GM12878 (cell line): ENCODE data around the gene PTPN22. TPM values are rescaled to one million over a fixed set of nuclear protein-coding genes. Genes with fewer than 3 reads are reported as not detected.

Experiments
- ATAC-seq: fragments of 200-7000 bp; cut with Tn5 transposase; 3 replicates; pipeline ENCODE4 v1.9.1; 2020; ENCODE audit warnings: mild to moderate bottlenecking, moderate library complexity
- BruUV-seq: library from RNA; stranded (reverse); fragments of 400-500 nt; replicated peaks from 2 replicates; lab custom pipeline; 2021; lab: Mats Ljungman, UMichigan
- CTCF ChIA-PET: fragments of 300-600 bp; sonication (Branson Sonifier 250); formaldehyde crosslinking; extraction: SDS; loops from one replicate; lab custom pipeline; 2021; ENCODE audit warnings: inconsistent platforms; lab: Yijun Ruan, JAX
- POLR2A ChIA-PET: fragments of 350-600 bp; formaldehyde crosslinking; extraction: SDS; loops from one replicate; lab custom pipeline; 2021; ENCODE audit warnings: inconsistent platforms; lab: Charles Lee
- RAD21 ChIA-PET: fragments of 300-600 bp; sonication (Branson Sonifier 250); formaldehyde crosslinking; loops from one replicate; lab custom pipeline; 2023; ENCODE audit warnings: antibody characterized with exemption; ENCODE audit not compliant: unreplicated experiment; lab: Charles Lee
- SMC1A ChIA-PET: fragments of 300-600 bp; sonication (Branson Sonifier 250); formaldehyde crosslinking; loops from one replicate; lab custom pipeline; 2023; ENCODE audit not compliant: unreplicated experiment, uncharacterized antibody; lab: Charles Lee
- DNase-seq: peaks from one replicate; pipeline ENCODE4 v3.0.0-alpha.2; 2011; ENCODE audit warnings: low read depth, low spot score
- FAIRE-seq: peaks from 3 replicates; lab custom pipeline; 2011; peaks lifted over from hg19 to GRCh38; lab: Jason Lieb, UNC
- H2AFZ ChIP-seq: 2 replicates; pipeline ENCODE4 v1.6.0; 2011; ENCODE audit warnings: low read depth, low read length, control low read depth; ENCODE audit not compliant: control insufficient read depth
- H3K27ac ChIP-seq: 2 replicates; pipeline ENCODE4 v1.5.1; 2011; ENCODE audit warnings: control low read depth; ENCODE audit not compliant: control insufficient read depth, insufficient read depth
- H3K27me3 ChIP-seq, 2 experiments: replicated peaks in 1 of 2; 2 replicates each; pipeline versions ENCODE4 v1.6.0 to v1.6.1; 2011; ENCODE audit warnings: low read length in 1 of 2; ENCODE audit not compliant: control insufficient read depth in 2 of 2, insufficient read depth in 2 of 2
- H3K36me3 ChIP-seq, 2 experiments: 2 replicates each; pipeline ENCODE4 v1.5.1; 2011; ENCODE audit warnings: low read length in 1 of 2; ENCODE audit not compliant: control insufficient read depth in 2 of 2, insufficient read depth in 2 of 2
- H3K4me1 ChIP-seq: 2 replicates; pipeline ENCODE4 v1.6.1; 2011; ENCODE audit warnings: mild to moderate bottlenecking, low read length, moderate library complexity, mixed read lengths; ENCODE audit not compliant: control insufficient read depth, insufficient read depth
- H3K4me2 ChIP-seq: 2 replicates; pipeline ENCODE4 v1.6.0; 2011; ENCODE audit warnings: control low read depth; ENCODE audit not compliant: control insufficient read depth, insufficient read depth
- H3K4me3 ChIP-seq: fragments of 200-600 bp; sonication (generic); 2 replicates; pipeline ENCODE4 v1.5.1; 2016
- H3K79me2 ChIP-seq: 2 replicates; pipeline ENCODE4 v1.6.0; 2011; ENCODE audit warnings: low read length; ENCODE audit not compliant: control insufficient read depth, insufficient read depth
- H3K9ac ChIP-seq: 2 replicates; pipeline ENCODE4 v1.8.0; 2011; ENCODE audit warnings: low read length, control low read depth, mixed read lengths; ENCODE audit not compliant: control insufficient read depth, insufficient read depth
- H3K9me3 ChIP-seq: replicated peaks from 3 replicates; pipeline ENCODE4 v1.5.1; 2011; ENCODE audit warnings: mild to moderate bottlenecking, low read length; ENCODE audit not compliant: control insufficient read depth, insufficient read depth
- H4K20me1 ChIP-seq: 2 replicates; pipeline ENCODE4 v1.6.0; 2011; ENCODE audit not compliant: control insufficient read depth, insufficient read depth
- E2F4 ChIP-seq: IDR thresholded peaks from 2 replicates; pipeline ENCODE4 v1.6.1; 2012; ENCODE audit warnings: low read depth, low read length, improper control_type of control experiment
- E4F1 ChIP-seq: fragments of 450-650 bp; IDR thresholded peaks from 2 replicates; pipeline ENCODE4 v1.6.1; 2018; ENCODE audit warnings: borderline replicate concordance, mild to moderate bottlenecking; ENCODE audit not compliant: partially characterized antibody
- IKZF1 ChIP-seq: fragments of 450-650 bp; conservative IDR thresholded peaks from 2 replicates; pipeline ENCODE4 v1.6.1; 2017; ENCODE audit warnings: antibody characterized with exemption, mild to moderate bottlenecking
- MAX ChIP-seq: IDR thresholded peaks from 2 replicates; pipeline ENCODE4 v1.6.1; 2012; ENCODE audit warnings: low read depth, low read length, improper control_type of control experiment
- RAD21 ChIP-seq: IDR thresholded peaks from 2 replicates; pipeline ENCODE4 v1.6.1; 2011; ENCODE audit warnings: mild to moderate bottlenecking, low read depth, low read length, moderate library complexity; ENCODE audit not compliant: insufficient read depth
- RAD51 ChIP-seq: fragments of 450-650 bp; IDR thresholded peaks from 2 replicates; pipeline ENCODE4 v1.6.1; 2016; ENCODE audit warnings: moderate library complexity, mild to moderate bottlenecking, inconsistent platforms
- RELB ChIP-seq: fragments of 450-650 bp; IDR thresholded peaks from 2 replicates; pipeline ENCODE4 v1.6.1; 2017; ENCODE audit warnings: low read depth, mild to moderate bottlenecking, moderate library complexity
- RUNX3 ChIP-seq: IDR thresholded peaks from 2 replicates; pipeline ENCODE4 v1.6.1; 2012; ENCODE audit warnings: low read length, inconsistent platforms
- SIX5 ChIP-seq: IDR thresholded peaks from 2 replicates; pipeline ENCODE4 v1.6.1; 2011; ENCODE audit warnings: mild to moderate bottlenecking, low read depth, low read length, moderate library complexity; ENCODE audit not compliant: severe bottlenecking
- SPI1 ChIP-seq: IDR thresholded peaks from 2 replicates; pipeline ENCODE4 v1.6.1; 2011; ENCODE audit warnings: low read depth, mild to moderate bottlenecking, low read length, moderate library complexity, borderline replicate concordance; ENCODE audit not compliant: insufficient read depth
- SREBF1 ChIP-seq: IDR thresholded peaks from 2 replicates; pipeline ENCODE4 v1.6.1; 2012; ENCODE audit warnings: mild to moderate bottlenecking, low read length
- TCF7 ChIP-seq: IDR thresholded peaks from 2 replicates; pipeline ENCODE4 v1.6.1; 2014; ENCODE audit warnings: antibody characterized with exemption, borderline replicate concordance
- ZBTB33 ChIP-seq: fragments of 450-650 bp; IDR thresholded peaks from 2 replicates; pipeline ENCODE4 v1.6.1; 2017; ENCODE audit warnings: mild to moderate bottlenecking
- ZNF622 ChIP-seq: fragments of 450-650 bp; IDR thresholded peaks from 2 replicates; pipeline ENCODE4 v1.6.1; 2017; ENCODE audit warnings: mild to moderate bottlenecking, inconsistent platforms
- in situ Hi-C: fragments of 300-500 bp; cut with MboI; formaldehyde crosslinking; loops from 9 replicates; pipeline ENCODE4 v1.14.3; 2018; ENCODE audit warnings: mixed read lengths
- intact Hi-C: fragments of 100-400 bp; cut with micrococcal nuclease; formaldehyde crosslinking; loops from one replicate; pipeline ENCODE4 v1.14.2; 2022; ENCODE audit not compliant: unreplicated experiment
- polyA plus RNA-seq, 11 experiments: library from polyadenylated mRNA; depleted of rRNA in 4 of 11; unstranded in 6 of 11; stranded (reverse) in 5 of 11; fragments of >200 nt; fragmentation: Nextera tagmentation in 4 of 11; fragmentation: Illumina TruSeq in 1 of 11; extraction: Ambion mirVana in 4 of 11; extraction: Trizol in 1 of 11; gene quantifications; 1 replicate in 1 of 11; 2 replicates in 10 of 11; pipeline versions ENCODE4 v1.2.1 to v1.2.3, GENCODE V29; 2011 to 2016; ENCODE audit warnings: inconsistent platforms in 2 of 11, missing spikeins in 2 of 11, low read depth in 1 of 11
- total RNA-seq, 4 experiments: library from RNA; depleted of rRNA in 3 of 4; stranded (reverse); fragments of >200 nt in 3 of 4; fragmentation: Illumina TruSeq in 1 of 4; extraction: Trizol in 1 of 4; gene quantifications; 2 replicates each; pipeline versions ENCODE4 v1.2.1 to v1.2.3, GENCODE V29; 2013 to 2021

PTPN22 gene
- total and polyA plus RNA-seq, 10 of the 15 experiments (the other 5 are each of a cell fraction or from before 2014, with no cell fraction given), result 22.8 to 65.1 (median 44.9) TPM

- FAIRE-seq (no peak), ATAC-seq (peak; percentile 19), DNase-seq (no peak)
- Histone ChIP-seq H3K9me3 (no peaks in the 10 kb centered on the region), H3K36me3 (peaks cover 0 to 3% of the 10 kb centered on the region in 2 experiments; a peak in 2 of 4 replicates), H3K9ac (peak overlapping the region; percentile 86), H3K27me3 (no peaks in the 10 kb centered on the region), H3K79me2 (peaks cover 41% of the 10 kb centered on the region), H3K4me2 (peak overlapping the region; percentile 60), H2AFZ (peak overlapping the region; percentile 90), H3K4me3 (peak overlapping the region; percentile 14; the same call in 1 of the 2 replicates), H3K27ac (peak overlapping the region; percentile 79), H3K4me1 (peaks cover 45% of the 10 kb centered on the region), H4K20me1 (no peaks in the 10 kb centered on the region)
- no peak for TF ChIP-seq E4F1
- TF ChIP-seq RAD51, result peak; percentile 30; the same call in 1 of the 2 replicates
- no peak for TF ChIP-seq RUNX3
- no peak for TF ChIP-seq RELB
- TF ChIP-seq E2F4, result no peak
- no peak for TF ChIP-seq RAD21
- TF ChIP-seq SREBF1, result no peak
- no peak for TF ChIP-seq ZBTB33
- no peak for TF ChIP-seq ZNF622
- no peak for TF ChIP-seq SIX5
- TF ChIP-seq SPI1, result peak; percentile 55; the same call in 1 of the 2 replicates
- no peak for TF ChIP-seq TCF7
- TF ChIP-seq IKZF1, result no peak
- TF ChIP-seq MAX, result 0 out of 2 replicates have a peak, but pooled peaks have one; percentile 7
- RAD21 ChIA-PET, result interaction anchor here (0.9 to 1.3 kb wide), 5 partner anchors 12 to 32 kb away, joined by 3 to 12 read pairs (median 3); partner anchors contain the start of gene AP4B1
- intact Hi-C loops (no loop called here), in situ Hi-C loops (no loop called here)
- SMC1A ChIA-PET, result interaction anchor here (0.7 to 1.3 kb wide), 6 partner anchors 9 to 32 kb away, joined by 3 to 16 read pairs (median 4); partner anchors contain the start of gene AP4B1
- CTCF ChIA-PET, result interaction anchor here (0.6 to 1.3 kb wide), 6 partner anchors 10 to 37 kb away, joined by 3 to 7 read pairs (median 4); partner anchors contain the start of gene AP4B1
- no TSS peak for BruUV-seq
- POLR2A ChIA-PET, result interaction anchor here (0.7 to 1.3 kb wide), 4 partner anchors 9 to 59 kb away, joined by 3 to 12 read pairs (median 7); partner anchors contain the start of gene AP4B1
These were observed 865 bp upstream of the PTPN22 start for GRCh38 chr1:113872219-113872935.
